Hindlimb muscle (tissue), 1 donor: Measurements from ENCODE around the gene ADAMTSL2. TPM values are rescaled to one million over a fixed set of nuclear protein-coding genes. Genes with fewer than 3 reads are reported as not detected.

ENCODE experiments used
- DNase-seq: peaks from one replicate; pipeline ENCODE4 v3.0.0-alpha.2; 2013
- polyA plus RNA-seq: library from polyadenylated mRNA; unstranded; fragments of 120-200 nt; gene quantifications from one replicate; pipeline ENCODE4 v1.2.1, GENCODE V29; 2013; ENCODE audit not compliant: insufficient read length

The ADAMTSL2 gene
- polyA plus RNA-seq, 1 donor, result 4.0 TPM

DNA sequence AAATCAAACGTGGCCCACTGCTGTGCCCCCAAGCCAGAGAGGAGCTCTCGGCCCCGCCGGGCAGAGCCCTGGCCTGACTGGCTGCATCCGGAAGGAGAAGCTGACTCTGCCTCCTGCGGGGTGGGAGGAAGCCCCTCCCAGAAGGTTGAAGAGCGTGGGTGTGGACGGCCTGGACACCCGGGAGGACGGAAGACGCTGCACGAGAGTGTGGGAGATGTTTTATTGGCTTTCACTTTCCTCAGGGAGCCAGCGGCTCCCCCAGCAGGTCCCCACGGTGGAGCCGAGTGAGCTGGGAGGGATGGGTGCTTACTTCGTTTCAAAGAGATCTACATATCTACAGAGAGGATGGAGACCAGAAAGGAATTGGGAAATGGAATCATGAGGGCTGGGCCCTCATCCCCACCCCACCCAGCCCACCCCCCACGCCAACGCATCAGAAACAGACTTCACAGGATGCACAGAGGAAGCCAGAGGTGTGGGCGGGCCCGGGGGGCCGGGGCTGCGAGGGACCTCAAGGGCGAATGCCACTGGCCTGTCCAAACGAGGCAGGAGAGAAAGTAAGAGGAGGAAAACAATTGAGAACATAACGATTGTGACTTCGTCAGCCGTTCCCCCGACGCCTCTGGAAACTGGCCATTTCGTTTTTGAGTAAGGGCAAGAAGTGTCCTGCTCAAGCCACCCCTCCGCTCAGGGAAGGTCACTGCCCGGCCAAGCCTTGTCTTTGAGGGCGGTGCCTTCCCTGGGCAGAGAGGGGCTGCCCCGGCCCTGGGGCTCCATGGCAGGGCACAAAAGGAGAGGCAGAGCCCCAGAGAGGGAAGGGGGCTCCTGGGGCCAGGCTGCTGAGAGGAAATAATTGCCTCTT is 42.6 kb downstream of the ADAMTSL2 start:
- DNase-seq, result no peak

DNA sequence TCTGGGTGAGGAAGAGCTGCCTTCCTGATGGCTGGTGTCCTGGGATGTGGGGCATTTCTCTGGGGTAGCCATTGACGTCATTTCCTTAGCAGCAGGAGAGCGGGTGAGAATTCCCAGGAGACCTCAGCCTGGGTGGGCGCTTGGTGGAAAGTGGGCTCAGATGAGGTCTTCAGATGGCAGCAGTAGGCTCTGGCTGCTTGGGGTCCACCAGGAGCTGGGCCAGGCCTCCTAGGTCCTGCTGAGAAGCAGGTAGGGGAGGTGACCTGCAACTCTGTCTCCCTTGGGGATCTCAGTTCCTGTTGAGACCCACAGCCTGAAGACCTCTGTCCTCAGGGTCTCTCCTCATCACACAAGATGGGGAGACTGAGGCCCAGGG is 43.2 kb downstream of the ADAMTSL2 start:
- no peak for DNase-seq

DNA sequence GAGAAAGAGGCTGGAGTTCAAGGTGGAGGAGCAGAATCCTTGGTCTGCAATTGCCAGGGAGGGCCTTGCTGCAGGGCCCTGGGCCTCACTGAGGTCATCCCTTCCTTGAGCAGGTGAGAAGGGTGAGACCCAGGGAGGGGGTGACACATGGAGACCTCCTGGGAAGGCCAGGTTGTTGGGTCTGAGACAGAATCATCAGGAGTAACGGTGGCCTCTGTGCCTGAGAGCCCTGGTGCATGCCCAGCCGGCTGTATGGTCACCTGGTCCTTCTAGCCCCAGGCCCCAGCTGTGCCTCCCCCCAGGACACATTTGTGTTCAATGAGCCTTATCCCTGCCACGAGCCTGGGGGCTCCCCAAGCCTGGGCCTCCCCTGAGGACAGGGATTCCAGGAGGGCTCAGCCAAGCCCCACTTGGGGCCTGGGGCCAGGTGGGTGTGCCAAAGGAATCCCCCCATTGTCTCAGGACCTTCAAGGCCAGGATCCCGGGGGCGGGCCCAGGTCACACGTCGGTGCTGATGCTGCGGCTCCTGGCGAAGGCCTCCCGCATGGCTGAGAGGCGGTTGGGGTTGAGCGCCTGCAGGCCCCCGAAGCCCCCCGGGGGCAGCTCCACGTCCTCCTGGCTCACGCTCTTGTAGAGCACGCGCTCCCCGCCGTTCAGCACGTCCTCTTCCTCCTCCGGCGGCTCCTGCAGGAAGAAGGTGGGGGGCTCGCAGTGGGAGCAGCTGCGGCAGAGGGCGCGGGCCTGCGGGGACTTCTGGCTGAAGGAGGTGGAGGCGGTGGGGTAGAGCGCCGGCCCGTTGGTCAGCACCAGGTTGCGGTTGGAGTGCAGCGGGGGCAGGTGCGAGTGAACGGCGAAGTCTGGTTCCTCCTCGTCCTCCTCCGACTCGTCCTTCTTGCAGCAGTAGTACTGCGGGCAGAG is 44.3 kb downstream of the ADAMTSL2 start:
- DNase-seq, result no peak

DNA sequence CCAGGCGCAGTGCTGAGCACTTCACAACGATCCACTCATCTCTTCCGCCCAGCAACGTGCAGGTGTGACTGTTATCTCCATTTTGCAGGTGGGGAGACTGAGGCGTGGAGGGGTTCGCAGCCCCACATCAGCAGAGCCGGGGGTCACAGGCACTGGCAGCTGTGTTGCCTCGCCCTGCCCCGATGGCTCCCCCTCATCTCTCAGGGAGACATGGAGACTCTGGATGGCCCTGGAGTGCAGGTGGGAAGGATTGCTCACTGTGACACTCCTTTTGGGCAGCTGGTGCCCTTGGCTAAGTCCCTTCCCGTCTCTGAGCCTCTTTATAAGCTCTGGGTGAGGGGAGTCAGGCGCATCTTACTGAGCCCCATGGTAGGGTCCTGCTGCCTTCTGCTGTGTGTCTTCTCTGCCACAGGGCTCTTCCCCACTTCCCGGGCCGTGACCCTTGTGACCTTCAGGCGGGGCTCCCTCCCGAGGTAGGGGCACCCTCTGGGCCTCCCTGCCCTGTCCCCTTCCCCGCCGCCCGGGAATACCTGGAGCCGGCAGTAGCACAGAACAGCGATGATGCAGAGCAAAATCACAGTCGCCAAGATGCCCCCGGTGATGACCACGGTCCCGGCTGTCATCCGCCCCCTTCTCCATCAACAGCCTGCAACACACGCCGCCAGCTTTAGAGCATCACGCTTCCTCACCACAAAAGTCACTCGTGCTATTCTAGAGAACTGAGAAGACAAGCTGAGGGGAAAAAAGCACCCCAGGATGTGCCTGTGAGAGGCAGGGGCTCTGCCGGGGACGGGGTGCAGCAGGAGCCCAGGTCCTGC is 45.3 kb downstream of the ADAMTSL2 start:
- no peak for DNase-seq

DNA sequence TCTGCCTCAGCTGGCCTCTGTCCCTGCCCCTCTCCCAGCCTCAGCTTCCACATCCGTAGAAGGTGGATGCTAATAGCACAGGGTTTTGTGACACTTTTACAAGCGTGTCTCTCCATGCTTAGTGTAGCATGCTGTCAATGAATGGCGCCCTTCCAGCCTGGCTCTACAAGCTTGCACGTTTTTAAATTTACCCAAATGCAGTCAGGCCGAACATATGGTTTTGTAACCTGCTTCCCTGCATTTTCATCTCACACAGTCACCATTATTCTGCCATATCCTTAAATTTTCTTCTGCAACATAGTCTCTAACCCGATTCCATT is 45.9 kb downstream of the ADAMTSL2 start:
- DNase-seq, result no peak

DNA sequence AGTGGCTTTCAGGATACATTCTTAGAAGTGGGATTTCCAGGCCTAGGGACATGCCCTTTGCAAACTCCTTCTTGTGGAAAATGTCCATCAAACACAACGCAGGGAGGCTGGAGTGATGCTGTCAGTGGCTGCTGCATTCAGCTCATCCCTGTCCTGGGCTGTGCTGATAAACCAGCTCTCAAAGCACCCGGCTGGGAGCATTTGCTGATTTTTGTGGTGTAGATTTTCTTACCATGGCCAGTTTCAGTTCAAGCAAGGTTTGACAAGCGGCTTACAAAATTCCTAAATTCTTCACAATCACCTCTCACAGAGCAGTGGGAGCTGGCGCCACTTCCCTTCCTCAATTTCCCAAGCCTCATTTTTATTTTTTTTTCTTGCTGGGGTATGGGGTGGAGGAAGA is 46.5 kb downstream of the ADAMTSL2 start:
- DNase-seq, result no peak

DNA sequence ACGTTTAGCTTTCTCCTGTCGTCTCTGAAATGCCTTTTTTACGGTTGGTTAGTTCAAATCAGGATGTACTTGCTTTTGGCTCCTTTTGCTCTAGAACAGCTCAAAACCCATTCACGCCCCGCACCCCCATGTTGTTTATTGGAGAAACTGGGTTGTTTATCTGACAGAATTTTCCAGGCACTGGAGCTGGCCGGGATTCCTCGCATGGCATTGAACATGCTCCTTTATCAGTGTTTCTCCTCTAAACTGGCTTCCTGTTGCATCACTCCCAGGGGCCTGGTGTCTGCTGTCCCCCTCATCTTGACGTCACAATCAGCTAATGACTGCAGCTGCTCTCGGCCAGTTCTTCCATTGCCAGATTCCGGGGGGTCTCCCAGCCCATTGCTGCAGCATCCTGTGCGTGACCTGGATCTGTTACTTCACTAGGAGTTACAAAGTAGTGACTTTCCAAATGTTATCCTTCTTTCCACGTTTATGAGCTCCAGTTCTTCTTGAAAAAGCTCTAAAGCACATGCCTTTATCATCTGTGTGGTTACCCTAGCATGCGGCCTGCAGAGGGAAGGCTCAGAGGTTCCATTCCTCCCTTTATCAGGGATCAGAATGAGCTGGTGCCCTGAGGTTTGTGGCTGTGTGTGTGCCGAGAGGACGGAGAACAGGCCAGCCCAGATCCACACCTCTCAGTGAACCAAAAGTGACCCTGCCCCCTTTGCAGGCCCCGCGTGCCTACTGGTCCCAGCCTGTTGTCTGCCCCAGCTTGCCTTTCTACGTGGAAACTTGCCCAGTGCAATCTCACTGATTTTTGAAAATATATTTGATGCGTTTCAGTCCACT is 47.2 kb downstream of the ADAMTSL2 start:
- DNase-seq, result no peak

DNA sequence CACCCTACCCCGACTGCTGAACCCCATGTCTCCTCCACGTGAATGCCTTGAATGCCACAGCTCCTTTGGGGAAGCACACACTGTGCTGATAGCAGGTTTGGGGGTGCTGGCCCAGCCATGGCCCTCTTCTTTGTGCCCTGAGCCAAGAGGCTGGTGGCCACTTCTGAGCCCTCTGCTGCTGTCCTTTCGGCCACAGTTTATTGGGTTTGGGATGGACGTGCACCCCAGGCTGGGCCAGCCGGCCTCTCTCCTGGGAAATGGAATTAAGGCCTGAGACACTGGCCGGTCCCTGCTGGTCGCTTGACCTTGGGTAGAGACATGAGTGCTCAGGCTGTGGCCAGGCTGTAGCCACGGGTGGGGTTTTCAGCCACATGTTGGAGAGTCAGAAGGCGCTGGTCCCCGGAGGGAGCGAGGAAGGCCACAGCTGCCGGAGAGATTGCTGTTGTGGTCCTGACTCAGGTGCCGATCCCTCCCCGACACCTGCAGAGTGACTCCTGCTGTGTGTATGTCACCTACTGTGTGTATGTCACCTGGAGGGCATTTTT is 48.1 kb downstream of the ADAMTSL2 start:
- no peak for DNase-seq

DNA sequence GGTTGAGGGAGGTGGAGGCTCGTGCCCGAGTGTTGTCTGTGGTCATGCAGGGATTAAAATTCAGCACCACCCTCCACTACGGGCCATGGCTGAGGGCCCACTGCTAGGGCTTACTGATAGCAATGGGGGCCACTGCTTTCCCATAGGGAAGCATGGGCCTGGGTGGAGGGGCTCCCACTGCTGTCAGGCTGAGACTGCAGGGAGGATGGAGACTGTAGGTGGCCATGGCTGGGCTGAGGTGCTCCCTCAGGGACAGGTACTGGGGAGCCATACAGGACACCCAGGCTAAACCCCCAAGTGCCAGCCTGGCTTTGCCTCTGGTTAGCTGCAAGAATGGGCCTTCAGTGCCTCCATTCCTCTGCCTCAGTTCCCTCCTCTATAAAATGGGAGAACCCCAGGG is 48.6 kb downstream of the ADAMTSL2 start:
- DNase-seq, result no peak

DNA sequence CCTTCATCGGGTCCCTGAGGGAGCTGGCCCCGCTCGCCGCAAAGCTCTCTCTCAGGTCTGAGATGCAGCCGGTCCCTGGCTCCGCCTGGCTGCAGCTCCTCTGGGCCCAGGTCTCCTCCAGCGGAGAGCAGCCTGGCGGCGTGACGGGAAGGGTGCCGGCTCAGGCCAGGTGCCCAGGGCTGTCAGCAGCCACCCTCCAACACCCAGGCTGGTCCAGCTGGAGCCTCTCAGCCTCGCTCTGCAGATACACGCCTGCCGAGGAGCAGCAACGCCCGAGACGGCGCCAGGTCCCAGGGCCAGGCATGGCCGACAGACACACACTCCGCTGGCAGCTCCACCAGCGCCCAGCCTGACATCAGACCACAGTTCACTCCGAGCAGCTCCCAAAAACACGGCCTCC is 49.1 kb downstream of the ADAMTSL2 start:
- no peak for DNase-seq

DNA sequence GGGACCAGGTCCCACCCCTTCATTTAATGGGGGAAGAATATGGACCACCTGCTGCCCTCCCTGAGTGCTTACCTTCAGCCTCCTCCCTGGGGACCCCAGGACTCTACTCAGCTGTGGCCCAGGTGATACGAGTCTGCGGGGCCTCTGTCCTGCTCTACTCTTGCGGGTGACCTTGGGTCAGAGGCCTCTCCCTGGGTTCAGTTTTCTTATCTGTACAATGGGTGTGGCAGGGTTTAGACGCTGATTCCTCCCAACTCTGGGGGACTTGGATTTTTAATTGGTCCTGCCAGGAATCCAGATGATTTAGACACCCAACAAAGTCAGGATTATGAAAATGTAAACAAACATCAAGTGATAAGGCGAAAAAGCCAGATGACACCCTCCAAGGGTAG is 49.7 kb downstream of the ADAMTSL2 start:
- no peak for DNase-seq

DNA sequence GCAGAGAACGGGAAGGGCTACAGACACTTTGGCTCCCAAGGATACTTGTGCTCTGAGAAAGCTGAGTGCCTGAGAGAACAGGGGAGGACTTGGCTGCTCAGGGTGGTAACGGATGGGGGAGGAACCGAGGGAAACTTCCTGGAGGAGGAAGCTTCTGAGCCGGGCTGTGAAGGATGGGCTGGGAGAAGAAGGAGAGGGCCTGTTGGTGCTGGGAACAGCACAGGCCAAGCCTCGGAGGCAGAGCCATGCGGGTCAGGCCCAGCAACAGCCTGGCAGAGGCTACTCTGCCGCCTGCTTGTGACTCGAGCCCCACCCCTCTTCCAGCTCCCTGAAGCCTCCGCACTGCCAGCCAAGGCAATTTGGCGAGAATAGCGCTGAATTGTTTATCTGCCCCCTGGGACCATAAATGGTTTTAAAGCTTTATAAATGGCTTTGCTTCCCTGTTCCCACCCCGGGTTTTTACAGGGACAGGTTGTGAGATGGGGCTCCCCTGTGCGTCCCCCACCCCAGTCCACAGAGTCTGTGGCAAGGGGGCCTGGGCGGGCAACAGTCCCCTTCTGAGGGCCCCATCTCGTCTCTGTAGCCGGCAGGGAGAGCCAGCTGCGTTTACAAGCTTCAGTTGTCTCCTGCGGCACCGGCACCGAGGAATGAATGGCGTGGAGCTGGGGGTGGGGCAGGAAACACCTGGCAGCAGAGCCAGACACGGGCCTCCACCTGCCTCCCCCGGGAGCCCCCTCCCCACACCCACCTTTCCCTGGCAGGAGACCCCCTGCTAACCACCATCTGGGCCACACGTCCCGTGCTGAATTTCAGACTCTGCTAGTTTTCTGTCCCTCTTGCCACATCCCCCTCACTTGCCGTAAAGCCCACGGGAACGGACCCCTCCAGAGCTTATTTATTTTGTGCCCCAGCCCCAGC is 50.3 kb downstream of the ADAMTSL2 start:
- DNase-seq, result no peak

DNA sequence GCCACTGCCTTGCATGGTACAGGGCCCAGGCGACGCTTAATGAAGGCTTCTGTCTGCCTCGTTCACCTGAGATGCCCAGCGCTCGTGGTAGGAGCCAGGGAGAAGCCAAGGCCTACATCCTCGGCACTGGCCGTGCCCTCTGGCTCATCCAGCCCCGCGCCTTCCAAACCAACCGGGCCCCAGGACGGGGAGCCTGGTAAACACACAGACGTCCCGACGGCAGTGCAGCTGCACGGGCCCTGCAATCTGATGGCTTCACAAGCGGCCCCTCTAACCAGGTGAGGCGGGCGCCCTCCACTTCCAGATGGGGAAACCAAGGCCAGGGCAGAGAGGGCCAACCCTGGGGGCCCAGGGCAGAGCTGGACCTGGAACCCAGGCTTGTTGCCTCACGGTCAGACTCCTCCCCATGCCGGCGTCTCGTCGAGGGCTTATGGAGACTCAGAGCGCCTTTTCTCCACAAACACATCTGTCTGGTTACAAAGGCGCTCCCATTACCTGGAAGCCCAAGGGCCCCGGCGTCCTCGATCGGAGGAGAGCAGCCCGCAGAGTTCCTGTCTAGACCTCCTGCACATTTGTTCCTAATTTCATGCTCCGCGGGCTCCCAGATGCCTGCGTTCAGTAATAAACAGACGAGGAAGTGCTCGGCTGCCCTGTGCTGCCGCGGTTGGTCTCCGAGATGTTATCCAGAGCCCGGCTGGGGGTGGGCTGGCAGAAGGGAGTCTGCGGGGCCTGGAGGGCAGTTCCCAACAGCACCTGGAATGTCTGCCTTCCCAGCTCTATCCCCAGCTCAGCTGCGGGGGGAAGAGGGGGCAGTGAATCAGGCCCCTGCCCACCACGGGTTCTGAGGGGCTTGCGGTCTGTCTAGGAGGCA is 51.2 kb downstream of the ADAMTSL2 start:
- no peak for DNase-seq

DNA sequence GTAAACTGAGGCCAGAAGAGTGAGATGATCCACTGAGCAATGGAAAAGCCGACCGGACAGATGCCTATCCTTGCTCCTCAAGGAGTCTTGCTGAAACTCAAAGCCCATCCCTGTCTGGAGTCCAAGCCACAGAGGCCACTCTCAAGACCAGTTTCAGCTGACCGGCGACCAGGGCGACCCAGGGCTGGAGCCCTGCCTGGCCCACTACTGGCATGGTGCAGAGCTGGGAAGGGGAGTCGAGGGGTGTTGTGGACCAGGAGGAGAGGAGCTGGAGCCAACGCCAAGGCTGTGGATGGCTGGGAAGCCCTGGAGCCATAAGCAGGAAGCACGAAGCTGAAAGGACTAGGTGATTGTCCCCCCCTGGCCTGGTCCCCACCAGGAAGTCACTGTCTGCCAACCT is 52.5 kb downstream of the ADAMTSL2 start:
- no peak for DNase-seq

DNA sequence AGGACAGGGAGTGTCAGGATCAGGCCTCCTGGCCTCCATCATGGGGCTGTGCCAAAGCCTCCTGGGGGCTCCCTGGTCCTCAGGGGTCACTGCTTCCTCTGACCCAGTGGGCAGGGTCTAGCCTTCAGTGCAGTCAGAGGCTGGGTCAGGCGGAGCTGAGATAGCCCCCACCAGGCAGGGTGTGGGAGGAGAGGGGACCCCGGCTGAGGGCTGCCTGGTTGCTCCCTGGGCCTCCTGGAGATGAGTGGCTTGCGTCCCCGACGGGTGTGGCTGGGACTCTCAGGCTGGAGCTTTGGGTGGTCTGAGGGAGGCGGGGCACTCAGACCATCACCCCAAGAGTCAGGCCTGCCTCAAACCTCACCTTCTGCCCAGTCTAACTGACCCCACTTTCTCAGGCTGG is 53.0 kb downstream of the ADAMTSL2 start:
- DNase-seq, result no peak

DNA sequence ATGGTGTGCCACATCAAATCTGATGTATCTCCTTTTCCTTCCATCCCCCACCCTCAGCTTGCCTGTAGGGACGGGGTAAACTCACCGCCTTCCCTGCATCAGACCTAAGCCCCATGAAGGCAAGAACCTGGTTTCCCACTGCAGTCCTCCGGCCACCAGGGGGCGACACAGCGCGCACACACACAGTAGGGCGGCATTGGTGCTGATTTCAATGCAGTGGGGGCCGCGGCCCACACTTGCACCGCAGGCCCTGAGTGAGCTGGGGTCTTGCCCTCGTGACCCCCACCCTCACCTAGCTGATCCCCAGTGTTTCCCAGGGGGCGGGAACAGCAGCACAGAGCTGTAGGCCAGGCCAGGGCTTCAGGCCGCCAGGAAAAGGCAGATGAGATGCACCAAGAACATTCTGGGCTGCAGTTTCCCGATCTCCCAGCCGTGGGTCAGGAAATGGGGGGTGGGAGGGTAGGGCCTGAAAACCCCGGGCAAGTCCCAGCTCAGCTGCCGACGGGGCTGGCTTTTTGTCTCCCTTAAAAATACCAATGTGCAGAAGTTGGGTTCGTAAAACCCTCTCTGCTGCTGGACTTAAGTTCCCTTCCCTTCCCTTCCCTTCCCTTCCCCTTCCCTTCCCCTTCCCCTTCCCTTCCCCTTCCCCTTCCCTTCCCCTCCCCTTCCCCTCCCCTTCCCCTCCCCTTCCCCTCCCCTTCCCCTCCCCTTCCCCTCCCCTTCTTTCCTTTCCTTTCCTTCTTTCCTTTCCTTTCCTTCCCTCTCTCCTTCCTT is 55.1 kb downstream of the ADAMTSL2 start:
- no peak for DNase-seq

DNA sequence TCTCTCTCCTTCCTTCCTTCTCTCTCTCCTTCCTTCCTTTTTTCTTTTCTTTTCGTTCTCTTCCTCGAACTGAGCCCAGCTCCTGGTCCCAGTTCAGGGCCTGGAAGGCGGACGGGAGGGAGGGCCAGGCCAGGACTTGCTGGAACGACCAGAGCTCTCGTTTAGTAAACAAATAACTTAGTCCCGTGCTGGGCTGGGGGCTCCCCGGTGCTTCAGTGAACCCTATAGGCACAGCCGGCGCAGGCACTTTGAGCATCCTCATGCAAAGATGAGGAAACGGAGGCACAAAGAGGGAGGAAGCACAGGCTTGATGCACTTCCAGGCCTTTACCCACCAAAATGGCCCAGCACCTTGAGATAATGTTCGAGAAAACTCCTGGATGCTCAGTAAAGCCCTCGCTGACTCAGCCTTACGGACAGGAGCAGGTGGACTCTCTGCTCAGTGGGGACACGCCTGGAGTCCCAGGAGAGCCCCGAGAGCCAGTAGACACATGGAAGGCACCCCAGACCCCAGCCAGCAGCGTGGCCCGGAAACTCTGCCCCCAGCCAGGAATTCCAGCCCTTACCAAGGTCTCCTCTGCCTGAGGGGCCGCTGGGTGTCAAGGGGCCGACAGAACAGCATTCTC is 55.8 kb downstream of the ADAMTSL2 start:
- no peak for DNase-seq
